ENCODE measurements around the gene NRXN3.

NRXN3 gene

GRCh38 chr14:79242666-79243065 is 1072.5 kb downstream of the NRXN3 start:
- no peak for DNase-seq (ENCODE audit: low spot score)
- TF ChIP-seq CTCF (IDR thresholded peaks at IDR 0.05; ENCODE audit: extremely low read depth, insufficient read depth, missing control alignments): no peak
- in situ Hi-C loops (cut with MboI; ENCODE audit: low pct_unique_long_range_greater_than_20kb, low sequenced_read_pairs, unreplicated experiment): no loop called here

GRCh38 chr14:79246173-79246572 is 1076.0 kb downstream of the NRXN3 start:
- TF ChIP-seq CTCF (IDR thresholded peaks at IDR 0.05; ENCODE audit: extremely low read depth, insufficient read depth, missing control alignments): no peak
- in situ Hi-C loops (cut with MboI; ENCODE audit: low pct_unique_long_range_greater_than_20kb, low sequenced_read_pairs, unreplicated experiment): no loop called here
- DNase-seq (ENCODE audit: low spot score): no peak

GRCh38 chr14:79248126-79248525 is 1078.0 kb downstream of the NRXN3 start:
- in situ Hi-C loops (cut with MboI; ENCODE audit: low pct_unique_long_range_greater_than_20kb, low sequenced_read_pairs, unreplicated experiment): no loop called here
- no peak for TF ChIP-seq CTCF (IDR thresholded peaks at IDR 0.05; ENCODE audit: extremely low read depth, insufficient read depth, missing control alignments)
- no peak for DNase-seq (ENCODE audit: low spot score)

- DNase-seq (ENCODE audit: low spot score): no peak
- TF ChIP-seq CTCF (IDR thresholded peaks at IDR 0.05; ENCODE audit: extremely low read depth, insufficient read depth, missing control alignments): no peak
- in situ Hi-C loops (cut with MboI; ENCODE audit: low pct_unique_long_range_greater_than_20kb, low sequenced_read_pairs, unreplicated experiment): no loop called here
These were observed 1078.6 kb downstream of the NRXN3 start for GRCh38 chr14:79248771-79249170.

- no peak for TF ChIP-seq CTCF (IDR thresholded peaks at IDR 0.05; ENCODE audit: extremely low read depth, insufficient read depth, missing control alignments)
- in situ Hi-C loops (cut with MboI; ENCODE audit: low pct_unique_long_range_greater_than_20kb, low sequenced_read_pairs, unreplicated experiment): no loop called here
- DNase-seq (ENCODE audit: low spot score): no peak
These were observed 1081.1 kb downstream of the NRXN3 start for GRCh38 chr14:79251278-79251677.

GRCh38 chr14:79253576-79253975 is 1083.4 kb downstream of the NRXN3 start:
- in situ Hi-C loops (cut with MboI; ENCODE audit: low pct_unique_long_range_greater_than_20kb, low sequenced_read_pairs, unreplicated experiment): no loop called here

More at GRCh38 chr14:79253576-79253975, 1083.4 kb downstream of the NRXN3 start:
- no peak for DNase-seq (ENCODE audit: low spot score)
- no peak for TF ChIP-seq CTCF (IDR thresholded peaks at IDR 0.05; ENCODE audit: extremely low read depth, insufficient read depth, missing control alignments)
